Panc1 (cell line): ENCODE data around the gene SYT13. TPM values are rescaled to one million over a fixed set of nuclear protein-coding genes. Genes with fewer than 3 reads are reported as not detected.

Experiments used
- ATAC-seq: fragments of 200-7000 bp; cut with Tn5 transposase; 2 replicates; pipeline ENCODE4 v1.9.1; 2020; ENCODE audit warnings: mild to moderate bottlenecking, moderate library complexity
- BruUV-seq: library from RNA; stranded (reverse); fragments of 400-500 nt; replicated peaks from 2 replicates; lab custom pipeline; 2021; lab: Mats Ljungman, UMichigan
- CTCF ChIA-PET: fragments of 300-600 bp; sonication (Branson Sonifier 250); formaldehyde crosslinking; loops from one replicate; lab custom pipeline; 2022; ENCODE audit warnings: antibody characterized with exemption; lab: Charles Lee
- POLR2A ChIA-PET: fragments of 300-600 bp; sonication (Branson Sonifier 250); formaldehyde crosslinking; loops from one replicate; lab custom pipeline; 2022; ENCODE audit warnings: antibody characterized with exemption; lab: Charles Lee
- DNase-seq: peaks from one replicate; pipeline ENCODE4 v3.0.0-alpha.2; 2010; ENCODE audit warnings: low read depth, low spot score
- H3K27ac ChIP-seq: 2 replicates; pipeline ENCODE4 v1.5.1; 2011; ENCODE audit warnings: mild to moderate bottlenecking, low read length, inconsistent platforms
- H3K27me3 ChIP-seq: fragments of 200-500 bp; sonication (Bioruptor generic); 2 replicates; pipeline ENCODE4 v1.6.0; 2014; ENCODE audit warnings: low read length, inconsistent platforms; ENCODE audit not compliant: control insufficient read depth, insufficient read depth
- H3K36me3 ChIP-seq: fragments of 200-500 bp; sonication (Bioruptor generic); 2 replicates; pipeline ENCODE4 v1.5.1; 2014; ENCODE audit warnings: inconsistent platforms, mild to moderate bottlenecking, low read length, moderate library complexity; ENCODE audit not compliant: control insufficient read depth, insufficient read depth
- H3K4me1 ChIP-seq: 2 replicates; pipeline ENCODE4 v1.5.1; 2011; ENCODE audit warnings: inconsistent platforms, mild to moderate bottlenecking, low read length, moderate library complexity; ENCODE audit not compliant: control insufficient read depth, insufficient read depth
- H3K4me3 ChIP-seq, 2 experiments: 2 replicates each; pipeline ENCODE4 v1.5.1; 2011 to 2012; ENCODE audit warnings: low read depth in 2 of 2, low read length in 2 of 2, mild to moderate bottlenecking in 2 of 2, inconsistent platforms in 1 of 2, moderate library complexity in 1 of 2
- H3K9me3 ChIP-seq: fragments of 200-500 bp; sonication (Bioruptor generic); 2 replicates; pipeline ENCODE4 v1.5.1; 2014; ENCODE audit warnings: low read depth, mild to moderate bottlenecking, inconsistent platforms, low read length, moderate library complexity; ENCODE audit not compliant: control insufficient read depth, insufficient read depth
- CTCF ChIP-seq: fragments of 450-650 bp; IDR thresholded peaks from 2 replicates; pipeline ENCODE4 v1.5.1; 2017; ENCODE audit warnings: mild to moderate bottlenecking
- POLR2AphosphoS5 ChIP-seq: IDR thresholded peaks from 2 replicates; pipeline ENCODE4 v1.6.1; 2012; ENCODE audit warnings: mild to moderate bottlenecking, low read depth, low read length, moderate library complexity
- REST ChIP-seq, 2 experiments: IDR thresholded peaks; 2 replicates each; pipeline ENCODE4 v1.6.1; 2011 to 2012; ENCODE audit warnings: low read depth in 2 of 2, control low read depth in 1 of 2, low read length in 1 of 2, mild to moderate bottlenecking in 1 of 2, moderate library complexity in 1 of 2; ENCODE audit not compliant: insufficient read depth in 1 of 2
- SIN3A ChIP-seq: IDR thresholded peaks from 2 replicates; pipeline ENCODE4 v1.6.1; 2012; ENCODE audit warnings: low read depth, mild to moderate bottlenecking, low read length, moderate library complexity, borderline replicate concordance; ENCODE audit not compliant: insufficient read depth
- TCF7L2 ChIP-seq: IDR thresholded peaks from 2 replicates; pipeline ENCODE4 v1.6.1; 2011; ENCODE audit warnings: mild to moderate bottlenecking, low read depth, low read length, inconsistent platforms
- in situ Hi-C: cut with HindIII; loops from 2 replicates; pipeline ENCODE4 v1.10.0; 2016; ENCODE audit warnings: low sequenced_read_pairs, low pct_unique_long_range_greater_than_20kb
- intact Hi-C: fragments of 100-400 bp; cut with micrococcal nuclease; formaldehyde crosslinking; loops from one replicate; pipeline ENCODE4 v1.10.0; 2022; ENCODE audit not compliant: unreplicated experiment
- total RNA-seq: library from RNA; stranded (reverse); gene quantifications from one replicate; pipeline ENCODE4 v1.2.1, GENCODE V29; 2021; ENCODE audit not compliant: unreplicated experiment

SYT13 gene
- total RNA-seq, 1 experiment from 2014 or later: 0.13 TPM

GRCh38 chr11:45280449-45280848 lies 5.7 kb downstream of the SYT13 start:
- ChIA-PET POLR2A (no interaction called here), CTCF (no interaction called here)
- Histone ChIP-seq H3K4me1 (no peaks in the 10 kb centered on the region), H3K36me3 (no peaks in the 10 kb centered on the region), H3K9me3 (no peaks in the 10 kb centered on the region), H3K27me3 (peaks cover 15% of the 10 kb centered on the region), H3K4me3 (no peak overlapping the region), H3K27ac (no peak overlapping the region)
- TF ChIP-seq TCF7L2 (no peak), REST (IDR thresholded peaks at IDR 0.05; ENCODE audit: insufficient read depth in 1 of 2, low read depth in 2 of 2, low read length in 1 of 2) (no peak), SIN3A (no peak), POLR2AphosphoS5 (no peak), CTCF (no peak)
- in situ Hi-C loops: no loop called here
- DNase-seq (no peak), ATAC-seq (no peak)
- intact Hi-C loops: no loop called here
- no TSS peak for BruUV-seq

GRCh38 chr11:45279645-45280044 lies 6.5 kb downstream of the SYT13 start:
- ChIA-PET CTCF (no interaction called here), POLR2A (no interaction called here)
- H3K9me3 ChIP-seq: no peaks in the 10 kb centered on the region
- H3K4me1 ChIP-seq: no peaks in the 10 kb centered on the region
- in situ Hi-C loops (no loop called here), intact Hi-C loops (no loop called here)
- no peaks in the 10 kb centered on the region for H3K36me3 ChIP-seq
- TF ChIP-seq SIN3A: no peak
- no peak for TF ChIP-seq REST (IDR thresholded peaks at IDR 0.05; ENCODE audit: insufficient read depth in 1 of 2, low read depth in 2 of 2, low read length in 1 of 2)
- TF ChIP-seq POLR2AphosphoS5: no peak
- peaks cover 11% of the 10 kb centered on the region for H3K27me3 ChIP-seq
- H3K4me3 ChIP-seq: no peak overlapping the region
- BruUV-seq: no TSS peak
- ATAC-seq (no peak), DNase-seq (no peak)
- no peak overlapping the region for H3K27ac ChIP-seq
